ENCODE results near the gene AGBL4.

DNA sequence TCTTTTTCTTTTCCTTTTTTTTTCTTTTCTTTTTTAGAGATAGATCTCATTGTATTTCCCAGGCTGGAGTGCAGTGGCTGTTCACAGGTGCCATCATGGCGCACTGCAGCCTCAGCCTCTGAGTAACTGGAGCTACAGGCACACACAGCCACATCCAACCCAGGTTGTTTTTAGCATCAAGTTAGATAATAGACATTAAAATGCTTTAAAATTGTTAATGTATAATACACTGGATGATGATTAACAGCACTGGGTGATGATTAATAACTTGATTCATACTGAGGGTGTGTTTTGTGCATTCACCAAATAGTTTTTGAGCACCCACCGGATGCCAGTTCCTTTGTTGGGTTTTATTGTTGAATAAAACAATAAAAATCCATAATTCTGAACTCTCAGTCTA lies 1322.3 kb downstream of the AGBL4 start:
- TF ChIP-seq, protein P1, sequence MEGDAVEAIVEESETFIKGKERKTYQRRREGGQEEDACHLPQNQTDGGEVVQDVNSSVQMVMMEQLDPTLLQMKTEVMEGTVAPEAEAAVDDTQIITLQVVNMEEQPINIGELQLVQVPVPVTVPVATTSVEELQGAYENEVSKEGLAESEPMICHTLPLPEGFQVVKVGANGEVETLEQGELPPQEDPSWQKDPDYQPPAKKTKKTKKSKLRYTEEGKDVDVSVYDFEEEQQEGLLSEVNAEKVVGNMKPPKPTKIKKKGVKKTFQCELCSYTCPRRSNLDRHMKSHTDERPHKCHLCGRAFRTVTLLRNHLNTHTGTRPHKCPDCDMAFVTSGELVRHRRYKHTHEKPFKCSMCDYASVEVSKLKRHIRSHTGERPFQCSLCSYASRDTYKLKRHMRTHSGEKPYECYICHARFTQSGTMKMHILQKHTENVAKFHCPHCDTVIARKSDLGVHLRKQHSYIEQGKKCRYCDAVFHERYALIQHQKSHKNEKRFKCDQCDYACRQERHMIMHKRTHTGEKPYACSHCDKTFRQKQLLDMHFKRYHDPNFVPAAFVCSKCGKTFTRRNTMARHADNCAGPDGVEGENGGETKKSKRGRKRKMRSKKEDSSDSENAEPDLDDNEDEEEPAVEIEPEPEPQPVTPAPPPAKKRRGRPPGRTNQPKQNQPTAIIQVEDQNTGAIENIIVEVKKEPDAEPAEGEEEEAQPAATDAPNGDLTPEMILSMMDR (IDR thresholded peaks at IDR 0.05; ENCODE audit: low read length): no peak
- no peak for TF ChIP-seq EZH2 (IDR thresholded peaks at IDR 0.05; ENCODE audit: borderline replicate concordance, low read length)

All from OCI-LY1 (cell line).